GM18505 (cell line): ENCODE measurements around the gene PRKAA1.

Experiments
- ATAC-seq: cut with Tn5 transposase; IDR thresholded peaks from one replicate; pipeline ENCODE4 v1.9.1; 2021; ENCODE audit not compliant: unreplicated experiment
- POLR2A ChIP-seq: IDR thresholded peaks from 4 replicates; pipeline ENCODE4 v1.6.1; 2011; ENCODE audit warnings: borderline replicate concordance; ENCODE audit not compliant: insufficient read depth, insufficient read length; ENCODE audit errors: extremely low read depth

Gene PRKAA1

DNA sequence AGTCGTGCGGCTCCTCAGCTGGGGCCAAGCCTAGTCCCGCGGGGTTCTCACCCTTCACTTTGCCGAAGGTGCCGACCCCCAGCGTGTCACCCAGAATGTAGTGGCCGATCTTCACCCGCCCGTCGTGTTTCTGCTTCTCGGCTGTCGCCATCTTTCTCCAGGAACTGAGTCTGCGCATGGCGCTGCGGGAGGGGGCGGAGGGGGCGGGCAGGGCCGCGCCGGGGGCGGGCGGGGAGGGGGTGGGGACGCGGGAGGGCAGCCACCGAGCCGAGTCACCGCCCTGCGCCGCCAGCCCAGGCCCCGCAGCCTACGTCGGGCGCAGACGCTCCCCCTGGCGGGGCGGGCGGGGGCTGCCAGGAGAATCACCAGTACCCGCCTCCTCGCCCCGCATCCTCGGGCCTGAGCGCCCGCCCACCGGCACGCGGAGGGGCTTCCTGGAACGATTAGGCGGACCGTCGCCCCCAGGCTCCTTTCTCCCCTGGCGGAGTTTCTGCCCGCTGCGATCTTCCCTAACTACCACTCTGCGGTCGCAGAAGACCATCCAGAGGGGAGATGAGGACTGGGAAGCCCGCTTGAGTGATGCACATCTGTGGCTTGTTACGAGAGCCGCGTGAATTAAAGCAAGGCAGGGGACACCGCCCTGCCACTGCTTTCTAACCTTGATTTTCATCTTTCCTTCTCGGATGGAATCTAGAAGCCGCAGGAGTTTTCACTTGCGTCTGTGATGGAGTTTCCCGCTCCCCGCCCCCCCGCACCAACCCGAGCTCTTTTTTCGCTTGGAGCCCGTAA lies at the start of gene PRKAA1:
Gene PRKAA1 (minus strand): TSS at position 363 of the 789 bp plus-strand sequence. CDS start 185 bp downstream, at position 178.
- ATAC-seq: peak; percentile 94
- TF ChIP-seq POLR2A: peak; percentile 81

DNA sequence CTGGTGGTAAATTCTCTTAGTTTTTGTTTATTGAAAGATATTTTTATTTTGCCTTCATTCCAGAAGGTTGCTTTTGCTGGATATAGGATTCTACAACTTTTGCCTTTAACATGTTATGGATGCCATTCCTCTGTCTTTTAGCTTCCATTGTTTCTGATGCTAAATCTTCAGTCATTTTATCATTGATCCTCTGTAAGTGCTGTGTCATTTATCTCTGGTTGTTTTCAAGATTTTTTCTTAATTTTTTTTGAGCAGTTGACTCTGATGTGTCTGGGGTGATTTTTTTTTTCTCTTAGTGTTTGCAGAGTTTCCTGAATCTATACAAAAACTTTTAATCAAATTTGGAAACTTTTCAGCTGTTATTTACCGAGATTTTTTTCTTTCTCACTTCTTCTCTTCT lies 49.4 kb upstream of the PRKAA1 start:
- no peak for TF ChIP-seq POLR2A
- no peak for ATAC-seq

DNA sequence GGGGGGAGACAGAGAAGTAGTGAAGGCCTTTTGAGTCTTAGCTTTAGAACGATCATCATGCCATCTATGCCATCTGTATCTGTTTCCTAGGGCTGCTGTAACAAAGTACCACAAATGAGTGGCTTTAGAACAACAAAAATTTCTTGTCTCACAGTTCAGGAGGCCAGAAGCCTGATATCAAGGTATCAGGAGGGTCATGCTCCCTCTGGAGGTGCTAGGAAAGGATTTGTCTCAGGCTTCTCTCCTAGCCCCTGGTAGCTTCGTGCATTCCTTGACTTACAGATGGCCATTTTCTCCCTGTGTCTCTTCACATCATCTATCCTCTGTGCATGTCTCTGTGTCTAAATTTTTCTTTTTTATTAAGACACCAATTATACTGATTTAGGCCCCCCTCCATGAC lies 48.2 kb upstream of the PRKAA1 start:
- TF ChIP-seq POLR2A: no peak
- no peak for ATAC-seq

DNA sequence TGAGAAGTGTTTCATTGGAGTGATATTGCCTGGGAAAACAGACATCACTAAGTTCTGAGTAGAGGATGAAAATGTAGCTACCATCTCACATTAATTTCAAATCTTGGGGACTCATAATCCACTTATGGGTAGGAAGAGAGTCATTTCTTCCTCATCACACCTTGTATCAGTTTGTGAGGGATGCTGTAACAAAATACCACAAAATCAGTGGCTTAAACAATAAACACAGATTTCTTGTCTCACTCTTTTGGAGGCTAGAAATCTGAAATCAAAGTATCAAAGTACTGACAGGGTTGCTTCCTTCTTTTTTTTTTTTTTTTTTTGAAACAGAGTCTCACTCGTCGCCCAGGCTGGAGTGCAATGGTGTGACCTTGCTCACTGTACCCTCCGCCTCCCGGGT lies 46.4 kb upstream of the PRKAA1 start:
- no peak for ATAC-seq
- no peak for TF ChIP-seq POLR2A

DNA sequence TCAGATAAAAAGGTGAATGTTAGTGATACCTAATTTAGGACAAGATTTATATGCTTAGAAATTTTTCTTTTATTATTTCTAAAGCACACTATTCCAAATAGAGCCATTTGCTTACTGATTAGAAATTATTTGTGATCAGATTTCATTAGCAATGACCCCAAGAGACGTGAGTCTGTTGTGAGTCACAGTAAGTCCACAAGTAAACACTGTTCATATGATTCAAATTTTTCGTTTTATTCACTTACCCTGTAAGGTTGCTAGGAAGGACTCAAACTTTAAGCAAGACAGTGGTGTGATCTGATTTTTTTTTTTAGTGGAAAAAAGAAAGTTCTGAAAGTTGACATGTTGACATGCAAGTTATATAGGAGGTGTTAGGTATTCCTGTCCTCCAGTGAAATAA lies 44.2 kb upstream of the PRKAA1 start:
- no peak for TF ChIP-seq POLR2A
- ATAC-seq: no peak

DNA sequence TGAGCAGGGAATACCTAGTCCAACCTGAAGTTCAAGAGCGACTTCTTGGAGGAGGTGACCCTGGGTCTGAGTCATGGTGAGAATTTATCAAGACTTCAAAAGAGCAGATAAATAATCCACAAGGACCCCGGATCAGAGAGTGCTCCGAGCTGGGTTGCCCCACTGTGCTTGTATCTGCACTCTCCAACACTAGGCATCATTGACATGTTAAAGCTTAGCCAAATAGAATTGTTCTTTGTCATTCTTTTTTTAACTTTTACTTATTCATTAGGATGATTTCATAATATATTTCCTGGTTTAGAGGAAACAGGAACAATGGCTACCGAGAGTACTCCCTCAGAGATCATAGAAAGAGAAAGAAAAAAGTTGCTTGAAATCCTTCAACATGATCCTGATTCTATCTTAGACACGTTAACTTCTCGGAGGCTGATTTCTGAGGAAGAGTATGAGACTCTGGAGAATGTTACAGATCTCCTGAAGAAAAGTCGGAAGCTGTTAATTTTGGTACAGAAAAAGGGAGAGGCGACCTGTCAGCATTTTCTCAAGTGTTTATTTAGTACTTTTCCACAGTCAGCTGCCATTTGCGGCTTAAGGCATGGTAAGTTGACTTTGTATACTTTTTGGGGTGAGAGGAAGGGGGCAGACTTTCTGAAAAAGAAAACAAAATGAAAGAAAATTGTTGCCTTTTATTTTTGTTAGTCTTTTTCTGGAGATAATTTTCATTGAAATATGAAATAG lies 43.1 kb upstream of the PRKAA1 start, which contains the start of gene CARD6:
Gene CARD6 (plus strand): TSS at position 300 of the 738 bp plus-strand sequence. CDS start 16 bp downstream, at position 316.
- peak; percentile 52 for ATAC-seq
- TF ChIP-seq POLR2A: peak; percentile 22

DNA sequence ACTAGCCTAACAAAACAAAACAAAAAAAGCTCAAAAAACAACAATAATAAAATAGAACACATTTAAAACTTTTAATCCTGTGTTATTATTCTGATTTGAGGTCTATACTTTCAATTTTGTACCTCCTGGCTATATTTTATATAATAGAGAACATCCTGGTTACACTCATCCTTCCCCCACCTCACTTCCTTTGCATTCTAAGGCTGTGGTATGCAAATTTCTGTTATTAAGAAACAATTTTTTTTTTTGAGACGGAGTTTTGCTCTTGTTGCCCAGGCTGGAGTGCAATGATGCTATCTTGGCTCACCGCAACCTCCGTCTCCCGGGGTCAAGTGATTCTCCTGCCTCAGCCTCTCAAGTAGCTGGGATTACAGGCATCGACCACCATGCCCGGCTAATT lies 39.9 kb upstream of the PRKAA1 start:
- no peak for TF ChIP-seq POLR2A
- ATAC-seq: no peak

DNA sequence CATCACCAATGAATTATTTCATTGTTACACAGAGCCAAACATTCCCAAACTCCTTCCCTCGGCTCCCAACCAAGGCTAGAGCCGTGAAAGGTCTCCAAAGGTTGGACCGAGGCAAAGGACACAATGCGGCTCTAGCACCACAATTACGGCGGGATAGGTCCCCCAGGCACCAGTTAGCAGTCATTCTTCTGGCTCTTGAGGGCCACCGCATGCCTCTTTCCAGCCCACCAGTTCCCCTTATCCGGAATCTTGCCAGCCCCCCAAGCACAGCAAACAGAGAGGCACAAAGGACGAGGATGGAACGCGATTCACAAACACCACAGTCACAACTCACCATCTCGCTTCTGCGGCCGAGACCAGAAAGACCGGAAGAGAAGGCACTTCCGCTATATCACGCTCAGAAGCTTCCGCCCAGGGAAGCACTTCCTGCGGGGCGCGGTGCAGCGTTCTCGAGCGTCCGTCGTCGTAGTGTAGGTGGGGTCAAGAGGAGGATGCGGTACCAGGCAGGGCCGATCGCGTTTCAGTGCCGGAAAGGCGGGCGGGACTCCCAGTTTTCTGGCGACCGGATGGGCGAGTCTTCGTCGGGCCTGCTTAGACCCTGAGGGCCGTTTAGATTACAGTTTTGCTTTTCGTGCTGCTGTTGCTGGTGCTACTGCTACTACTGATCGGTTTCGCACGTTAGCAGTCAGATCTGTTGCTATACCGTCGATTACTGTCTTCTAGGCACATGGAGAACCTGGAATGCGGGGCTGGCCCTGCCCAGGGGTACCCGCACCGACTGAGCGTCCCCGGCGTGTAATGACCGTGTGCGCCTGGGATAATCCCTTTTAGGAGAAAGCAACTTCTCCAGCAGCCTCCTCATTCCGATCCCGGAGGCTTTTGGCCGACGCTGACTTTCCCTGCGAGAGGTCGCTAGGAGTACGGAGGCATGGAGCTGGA lies 36.9 kb upstream of the PRKAA1 start, which contains the start of gene RPL37:
Gene RPL37 (minus strand): TSS at position 374 of the 939 bp plus-strand sequence. CDS start 37 bp downstream, at position 337.
- ATAC-seq: peak; percentile 99
- TF ChIP-seq POLR2A: peak; percentile 99

DNA sequence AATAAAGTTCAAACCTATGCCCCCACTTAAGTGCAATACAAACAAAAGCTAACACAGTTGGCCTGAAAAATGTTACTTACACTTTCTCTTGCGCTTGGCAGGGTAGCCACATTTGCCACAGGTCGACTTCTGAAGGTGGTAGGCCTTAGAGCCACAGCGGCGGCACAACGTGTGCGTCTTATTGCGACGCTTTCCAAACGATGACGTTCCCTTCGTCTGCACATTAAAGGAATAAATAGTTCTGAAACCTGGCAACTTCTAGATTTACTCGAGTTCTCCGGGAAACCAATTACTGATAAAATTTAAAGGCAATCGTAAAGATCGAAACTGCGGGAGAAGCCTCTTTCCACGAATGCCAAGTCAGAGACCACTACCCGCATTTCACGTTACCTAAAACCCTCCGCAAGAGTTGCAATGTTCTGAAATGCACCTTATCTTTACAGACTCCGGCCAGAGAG lies 36.2 kb upstream of the PRKAA1 start:
- no peak for ATAC-seq
- no peak for TF ChIP-seq POLR2A

DNA sequence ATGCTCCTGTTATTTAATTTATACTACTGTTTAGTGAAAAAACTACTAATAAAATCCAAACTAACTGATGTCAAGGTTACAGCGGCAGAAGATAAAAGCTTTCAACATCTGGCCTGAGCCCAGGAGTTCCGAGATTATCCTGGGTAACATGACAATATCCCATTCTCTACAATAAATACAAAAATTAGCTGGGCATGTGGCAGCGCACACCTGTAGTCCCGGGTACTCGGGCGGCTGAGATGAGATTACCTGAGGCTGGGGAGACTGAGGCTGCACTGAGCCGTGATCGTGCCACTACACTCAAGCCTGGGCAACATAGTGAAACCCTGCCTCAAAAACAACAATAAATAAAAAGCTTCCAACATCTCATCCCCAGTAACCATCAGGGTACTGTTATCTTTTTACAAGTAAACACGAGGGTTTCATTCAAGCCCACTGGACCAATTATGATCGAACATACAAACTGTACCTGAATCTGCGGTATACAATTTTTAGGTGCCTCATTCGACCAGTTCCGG lies 35.6 kb upstream of the PRKAA1 start:
- ATAC-seq: no peak
- peak; percentile 16 for TF ChIP-seq POLR2A

DNA sequence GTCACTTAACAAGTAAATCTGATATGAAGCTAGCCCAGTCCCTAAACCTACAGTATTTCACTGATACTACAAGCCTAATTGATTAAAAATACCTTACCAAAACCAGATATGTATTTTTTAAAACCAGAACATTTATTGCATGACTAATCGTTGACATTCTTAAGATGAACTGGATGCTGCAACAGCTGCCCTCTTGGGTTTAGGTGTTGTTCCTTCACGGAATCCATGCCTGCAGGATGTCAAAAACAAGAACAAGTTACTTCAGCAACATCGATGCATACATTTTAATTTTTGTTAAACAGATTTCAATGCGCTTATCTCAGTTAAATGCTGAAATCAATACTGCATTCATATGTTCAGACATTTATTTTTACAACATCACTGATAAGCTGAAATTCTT lies 34.2 kb upstream of the PRKAA1 start:
- no peak for ATAC-seq
- TF ChIP-seq POLR2A: no peak

DNA sequence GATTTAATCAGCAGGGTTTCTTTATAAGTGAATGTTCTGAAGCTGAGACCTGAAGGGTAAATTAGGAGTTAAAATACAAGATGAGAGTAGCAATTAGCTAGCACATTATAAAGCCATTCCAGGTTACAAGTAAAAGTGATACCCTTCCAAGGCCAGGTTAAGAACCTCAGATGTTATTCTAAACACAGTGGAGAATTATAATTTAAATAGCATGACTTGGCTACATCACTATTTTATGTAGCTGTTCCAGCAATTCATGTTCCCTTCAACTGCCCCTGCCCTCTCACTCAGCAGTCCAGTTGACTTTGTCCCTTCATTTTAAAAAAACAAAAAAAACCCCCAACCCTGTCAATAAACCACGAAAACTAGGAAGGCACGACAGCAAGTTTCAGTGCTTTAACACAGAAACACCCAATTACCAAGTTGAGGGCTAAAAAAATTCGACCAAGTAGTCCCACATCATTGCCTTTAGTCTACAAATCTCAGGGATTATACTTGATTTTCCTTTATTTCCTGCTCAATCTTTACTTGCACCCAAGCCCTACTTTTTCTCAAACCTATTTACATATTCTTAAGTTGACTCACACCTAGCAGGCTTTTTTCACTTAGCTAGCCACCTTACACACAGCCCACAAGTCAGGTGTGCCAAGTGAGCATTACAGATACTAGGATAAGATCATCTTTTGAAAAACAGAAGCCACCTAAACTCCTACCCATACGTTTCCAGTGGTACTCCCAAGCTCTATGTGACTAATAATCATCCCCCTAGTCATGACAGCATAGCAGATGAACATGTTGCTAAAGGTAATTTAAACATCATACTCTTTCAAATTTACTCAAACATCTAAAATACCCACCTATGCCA lies 33.4 kb upstream of the PRKAA1 start:
- ATAC-seq: no peak
- TF ChIP-seq POLR2A: no peak
